A549 (cell line): ENCODE measurements around the gene TSSK3. TPM values are rescaled to one million over a fixed set of nuclear protein-coding genes. Genes with fewer than 3 reads are reported as not detected.

ENCODE experiments used
- ATAC-seq, 2 experiments: fragments of 200-7000 bp in 1 of 2; fragments of >200 bp in 1 of 2; cut with Nextera tagmentation in 1 of 2; cut with Tn5 transposase in 1 of 2; 3 replicates each; pipeline versions ENCODE4 v1.8.0 to v1.9.1; 2018 to 2020; ENCODE audit warnings: mild to moderate bottlenecking in 1 of 2, moderate library complexity in 1 of 2
- CTCF ChIA-PET: fragments of 300-600 bp; sonication (Branson Sonifier 250); formaldehyde crosslinking; extraction: SDS; loops from one replicate; lab custom pipeline; 2021; ENCODE audit warnings: antibody characterized with exemption, inconsistent platforms; lab: Yijun Ruan, JAX
- POLR2A ChIA-PET: fragments of 350-600 bp; formaldehyde crosslinking; extraction: SDS; loops from one replicate; lab custom pipeline; 2021; ENCODE audit warnings: antibody characterized with exemption, inconsistent platforms; lab: Yijun Ruan, JAX
- DNase-seq, 2 experiments: peaks; one replicate each; pipeline versions ENCODE4 v3.0.0 to v3.0.0-alpha.2; 2011 to 2016; ENCODE audit warnings: low read depth in 1 of 2, low spot score in 1 of 2
- FAIRE-seq: peaks from 2 replicates; lab custom pipeline; 2011; peaks lifted over from hg19 to GRCh38; lab: Jason Lieb, UNC
- H3K27ac ChIP-seq, 2 experiments: fragments of >200 bp; sonication (Bioruptor Twin); formaldehyde crosslinking; 3 replicates each; pipeline ENCODE4 v1.5.1; 2016 to 2017
- H3K4me1 ChIP-seq: fragments of >200 bp; sonication (Bioruptor Twin); formaldehyde crosslinking; 3 replicates; pipeline ENCODE4 v1.6.1; 2016
- H3K4me2 ChIP-seq: fragments of >200 bp; sonication (Bioruptor Twin); formaldehyde crosslinking; 3 replicates; pipeline ENCODE4 v1.6.1; 2016
- H3K4me3 ChIP-seq: fragments of >200 bp; sonication (Bioruptor Twin); formaldehyde crosslinking; 3 replicates; pipeline ENCODE4 v1.5.1; 2016
- H3K9me3 ChIP-seq: fragments of >200 bp; sonication (Bioruptor Twin); formaldehyde crosslinking; 3 replicates; pipeline ENCODE4 v1.6.1; 2016
- CHD2 ChIP-seq: fragments of 150-350 bp; IDR thresholded peaks from 2 replicates; pipeline ENCODE4 v1.6.1; 2014; ENCODE audit warnings: low read length; ENCODE audit not compliant: partially characterized antibody
- CHD4 ChIP-seq: fragments of 200-600 bp; sonication (generic); IDR thresholded peaks from 2 replicates; pipeline ENCODE4 v1.6.1; 2016; ENCODE audit warnings: antibody characterized with exemption, mild to moderate bottlenecking, borderline replicate concordance
- ELK1 ChIP-seq: fragments of 150-350 bp; IDR thresholded peaks from 2 replicates; pipeline ENCODE4 v1.6.1; 2014; ENCODE audit warnings: low read depth, mild to moderate bottlenecking, low read length
- HMGXB4 ChIP-seq: fragments of 250-450 bp; sonication (Bioruptor Pico); IDR thresholded peaks from 2 replicates; pipeline ENCODE4 v1.5.0; 2021; ENCODE audit warnings: mild to moderate bottlenecking, moderate library complexity, borderline replicate concordance
- KDM5A ChIP-seq: fragments of 200-600 bp; sonication (generic); IDR thresholded peaks from 2 replicates; pipeline ENCODE4 v1.6.1; 2016; ENCODE audit warnings: antibody characterized with exemption, mild to moderate bottlenecking
- MAFK ChIP-seq: fragments of 450-650 bp; IDR thresholded peaks from 2 replicates; pipeline ENCODE4 v1.6.1; 2014; ENCODE audit not compliant: partially characterized antibody
- MAZ ChIP-seq: fragments of 150-350 bp; IDR thresholded peaks from 2 replicates; pipeline ENCODE4 v1.6.1; 2014; ENCODE audit warnings: antibody characterized with exemption, low read depth, low read length, borderline replicate concordance
- PHF8 ChIP-seq: fragments of 200-600 bp; sonication (generic); IDR thresholded peaks from 2 replicates; pipeline ENCODE4 v1.6.1; 2016; ENCODE audit warnings: low read depth, mild to moderate bottlenecking, antibody characterized with exemption, moderate library complexity, borderline replicate concordance
- POLR2A ChIP-seq: IDR thresholded peaks from 2 replicates; pipeline ENCODE4 v1.6.1; 2012; ENCODE audit warnings: mild to moderate bottlenecking, low read length
- RCOR1 ChIP-seq: fragments of 150-350 bp; IDR thresholded peaks from 2 replicates; pipeline ENCODE4 v1.6.1; 2014; ENCODE audit warnings: antibody characterized with exemption, low read length, low read depth
- ZC3H11A ChIP-seq: fragments of 450-650 bp; IDR thresholded peaks from 2 replicates; pipeline ENCODE4 v1.6.1; 2014; ENCODE audit warnings: antibody characterized with exemption, mild to moderate bottlenecking
- ZFP36 ChIP-seq: fragments of 450-650 bp; IDR thresholded peaks from 2 replicates; pipeline ENCODE4 v1.6.1; 2014; ENCODE audit warnings: borderline replicate concordance; ENCODE audit not compliant: partially characterized antibody
- ZSCAN20 ChIP-seq: fragments of 250-450 bp; sonication (Bioruptor Pico); IDR thresholded peaks from 2 replicates; pipeline ENCODE4 v1.8.0; 2022; ENCODE audit warnings: mild to moderate bottlenecking, moderate library complexity
- WGBS: methylation state at CpG from one replicate; pipeline ENCODE4 v1.1.6; 2017; ENCODE audit errors: missing lambda C conversion rate; 5-methylcytosine and 5-hydroxymethylcytosine counted together
- polyA plus RNA-seq, 4 experiments: library from polyadenylated mRNA; depleted of rRNA in 3 of 4; stranded (reverse); fragments of >200 nt; fragmentation: RNase III in 1 of 4; extraction: RNeasy Plus Mini Kit Qiagen cat#74134 plus additional on column Dnase treatment in 1 of 4; gene quantifications; 2 replicates in 3 of 4; 3 replicates in 1 of 4; pipeline ENCODE4 v1.2.3, GENCODE V29; 2011 to 2017
- TF ChIP-seq, protein P1 (sequence below): IDR thresholded peaks from 2 replicates; pipeline ENCODE4 v1.6.1; 2012
- TF ChIP-seq, protein P2 (sequence below): IDR thresholded peaks from 2 replicates; pipeline ENCODE4 v1.6.1; 2012

Gene TSSK3
- polyA plus RNA-seq, 2 of the 4 experiments (the other 2 are of a cell fraction), result 0.31 to 0.37 TPM

DNA sequence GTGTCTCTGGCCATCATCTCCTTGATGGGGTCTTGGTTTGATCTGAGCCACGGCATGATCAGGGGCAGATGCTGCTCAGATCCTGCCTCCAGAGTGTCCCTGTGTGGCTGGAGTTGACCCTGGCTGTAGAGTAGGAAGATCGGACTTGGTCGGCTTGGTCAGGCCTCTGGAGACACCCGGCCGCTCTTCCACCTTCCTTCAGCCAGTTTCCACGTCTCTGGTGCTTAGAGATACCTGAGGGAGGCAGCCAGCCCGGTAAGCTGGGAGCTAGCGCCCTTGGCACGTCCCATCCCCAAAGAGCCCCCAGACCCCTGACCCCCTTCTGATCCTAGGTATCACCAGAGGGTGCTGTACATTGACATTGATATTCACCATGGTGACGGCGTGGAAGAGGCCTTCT is 35.1 kb upstream of the TSSK3 start:
- Histone ChIP-seq H3K9me3 (no peaks in the 10 kb centered on the region), H3K4me1 (peaks cover 20% of the 10 kb centered on the region), H3K27ac (no peak overlapping the region), H3K4me3 (no peak overlapping the region), H3K4me2 (no peak overlapping the region)
- ATAC-seq (no peak), DNase-seq (no peak), FAIRE-seq (no peak)
- ChIA-PET CTCF (interaction anchor here (0.9 kb wide), 1 partner anchor 112 kb away, joined by 4 read pairs; no protein-coding TSS in a partner anchor), POLR2A (no interaction called here)
- no peak for TF ChIP-seq ZSCAN20 (CRISPR knock-in tag)
- 100% methylated on average over 8 of the region's 11 CpGs for WGBS

GRCh38 chr1:32329931-32330466 is 32.3 kb upstream of the TSSK3 start:
- ATAC-seq, result no peak
- TF ChIP-seq, protein P1, sequence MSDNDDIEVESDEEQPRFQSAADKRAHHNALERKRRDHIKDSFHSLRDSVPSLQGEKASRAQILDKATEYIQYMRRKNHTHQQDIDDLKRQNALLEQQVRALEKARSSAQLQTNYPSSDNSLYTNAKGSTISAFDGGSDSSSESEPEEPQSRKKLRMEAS, result no peak
- peak; percentile 49 for TF ChIP-seq ZFP36
- TF ChIP-seq PHF8, result no peak
- FAIRE-seq, result no peak
- CTCF ChIA-PET, result interaction anchor here (1.5 to 5.3 kb wide), 2 partner anchors 15 to 115 kb away, joined by 3 to 20 read pairs; no protein-coding TSS in a partner anchor
- no peaks in the 10 kb centered on the region for H3K9me3 ChIP-seq
- no peak overlapping the region for H3K27ac ChIP-seq
- WGBS, result 87% methylated on average over 4 of the region's 4 CpGs
- POLR2A ChIA-PET, result interaction anchor here (1.2 to 2.0 kb wide), 2 partner anchors 8 to 65 kb away, joined by 4 to 7 read pairs; partner anchors contain the start of gene BSDC1
- peaks cover 28% of the 10 kb centered on the region for H3K4me1 ChIP-seq
- DNase-seq, result no peak
- no peak overlapping the region for H3K4me3 ChIP-seq
- no peak overlapping the region for H3K4me2 ChIP-seq

- ChIA-PET CTCF (interaction anchor here (1.0 to 5.3 kb wide), 5 partner anchors 9 to 115 kb away, joined by 3 to 20 read pairs (median 5); no protein-coding TSS in a partner anchor), POLR2A (interaction anchor here (1.2 to 2.0 kb wide), 2 partner anchors 9 to 64 kb away, joined by 4 to 7 read pairs; partner anchors contain the start of gene BSDC1)
- no peak for ATAC-seq
- no peak for TF ChIP-seq CHD2
- Histone ChIP-seq H3K4me3 (no peak overlapping the region), H3K4me1 (peaks cover 27% of the 10 kb centered on the region), H3K27ac (no peak overlapping the region), H3K9me3 (no peaks in the 10 kb centered on the region), H3K4me2 (no peak overlapping the region)
- DNase-seq, result no peak
- 96% methylated on average over 12 of the region's 12 CpGs for WGBS
- FAIRE-seq, result no peak
Measured at GRCh38 chr1:32330558-32331151, 31.7 kb upstream of the TSSK3 start.

- ChIA-PET CTCF (interaction anchor here (0.8 to 5.3 kb wide), 7 partner anchors 10 to 116 kb away, joined by 3 to 20 read pairs (median 3); no protein-coding TSS in a partner anchor), POLR2A (interaction anchor here (1.2 to 2.0 kb wide), 2 partner anchors 10 to 63 kb away, joined by 4 to 7 read pairs; partner anchors contain the start of gene BSDC1)
Measured at GRCh38 chr1:32331549-32331948, 30.8 kb upstream of the TSSK3 start.

More at GRCh38 chr1:32331549-32331948, 30.8 kb upstream of the TSSK3 start:
- FAIRE-seq (no peak), DNase-seq (no peak)
- Histone ChIP-seq H3K9me3 (no peaks in the 10 kb centered on the region), H3K4me1 (peaks cover 30% of the 10 kb centered on the region)
- 97% methylated on average over 11 of the region's 12 CpGs for WGBS
- TF ChIP-seq RCOR1, result no peak
- TF ChIP-seq HMGXB4 (CRISPR knock-in tag), result no peak
- no peak for TF ChIP-seq KDM5A
- no peak for TF ChIP-seq ZC3H11A
- no peak for TF ChIP-seq ZFP36
- TF ChIP-seq MAZ, result no peak
- no peak for TF ChIP-seq MAFK
- TF ChIP-seq CHD4, result no peak
- TF ChIP-seq, protein P2, sequence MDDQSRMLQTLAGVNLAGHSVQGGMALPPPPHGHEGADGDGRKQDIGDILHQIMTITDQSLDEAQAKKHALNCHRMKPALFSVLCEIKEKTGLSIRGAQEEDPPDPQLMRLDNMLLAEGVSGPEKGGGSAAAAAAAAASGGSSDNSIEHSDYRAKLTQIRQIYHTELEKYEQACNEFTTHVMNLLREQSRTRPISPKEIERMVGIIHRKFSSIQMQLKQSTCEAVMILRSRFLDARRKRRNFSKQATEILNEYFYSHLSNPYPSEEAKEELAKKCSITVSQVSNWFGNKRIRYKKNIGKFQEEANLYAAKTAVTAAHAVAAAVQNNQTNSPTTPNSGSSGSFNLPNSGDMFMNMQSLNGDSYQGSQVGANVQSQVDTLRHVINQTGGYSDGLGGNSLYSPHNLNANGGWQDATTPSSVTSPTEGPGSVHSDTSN, result no peak
- no peak for TF ChIP-seq POLR2A
- no peak for TF ChIP-seq ELK1
- TF ChIP-seq, all 56 proteins: peak for 0
- H3K4me3 ChIP-seq, result no peak overlapping the region
- no peak overlapping the region for H3K27ac ChIP-seq
- ATAC-seq, result no peak
- no peak overlapping the region for H3K4me2 ChIP-seq
